T-helper 17 cell (primary cell): ENCODE data around the gene HLA-DMA. TPM values are rescaled to one million over a fixed set of nuclear protein-coding genes. Genes with fewer than 3 reads are reported as not detected.

Source experiments
- ATAC-seq: fragments of 150-1000 bp; cut with Tn5 transposase; 2 replicates; pipeline ENCODE4 v1.10.0; 2021; ENCODE audit warnings: mild to moderate bottlenecking, moderate library complexity
- DNase-seq, 3 donors: peaks; one replicate each; pipeline versions ENCODE4 v3.0.0 to v3.0.0-alpha.2; 2020 to 2021
- H3K9me3 ChIP-seq: one replicate; pipeline ENCODE4 v1.7.0; 2013; ENCODE audit warnings: low read length, mild to moderate bottlenecking; ENCODE audit not compliant: control insufficient read depth, poor library complexity, severe bottlenecking
- H3K27ac Mint-ChIP-seq: one replicate; pipeline ENCODE4 v1.8.0; 2022; ENCODE audit warnings: mild to moderate bottlenecking, moderate library complexity, mixed read lengths
- H3K27me3 Mint-ChIP-seq: one replicate; pipeline ENCODE4 v1.8.0; 2022; ENCODE audit warnings: mixed read lengths
- H3K36me3 Mint-ChIP-seq: one replicate; pipeline ENCODE4 v1.8.0; 2022; ENCODE audit warnings: low read depth, mixed read lengths
- H3K4me1 Mint-ChIP-seq: one replicate; pipeline ENCODE4 v1.8.0; 2022; ENCODE audit warnings: mild to moderate bottlenecking, mixed read lengths
- H3K4me3 Mint-ChIP-seq: one replicate; pipeline ENCODE4 v1.8.0; 2022; ENCODE audit warnings: mild to moderate bottlenecking, moderate library complexity, mixed read lengths
- total RNA-seq, 4 donors: library from RNA in 2 of 4; stranded (reverse) in 2 of 4; gene quantifications; one replicate each; pipeline ENCODE4 v1.2.3 and lab custom pipeline; 2022 to 2026

Gene HLA-DMA
- 10 to 100 TPM; 20.9 to 23.4 TPM for total RNA-seq
- 15.3 to 15.7 reads per million in 2 donors for total RNA-seq (lab: John Stamatoyannopoulos, UW)

GRCh38 chr6:32952817-32953739, at the start of gene HLA-DMA:
TSS of gene HLA-DMA (minus strand) at chr6:32953097. CDS start at chr6:32953036, 61 bp downstream.
- no peaks in the 10 kb centered on the region for H3K9me3 ChIP-seq
- Mint-ChIP-seq H3K36me3 (peaks cover 3% of the 10 kb centered on the region), H3K27me3 (no peaks in the 10 kb centered on the region), H3K27ac (peak within 1 kb of the TSS; percentile 86), H3K4me3 (peak within 1 kb of the TSS; percentile 83), H3K4me1 (peaks cover 40% of the 10 kb centered on the region)
- DNase-seq (peak; percentile 49 to 62 (median 49)), ATAC-seq (peak; percentile 97)

DNA sequence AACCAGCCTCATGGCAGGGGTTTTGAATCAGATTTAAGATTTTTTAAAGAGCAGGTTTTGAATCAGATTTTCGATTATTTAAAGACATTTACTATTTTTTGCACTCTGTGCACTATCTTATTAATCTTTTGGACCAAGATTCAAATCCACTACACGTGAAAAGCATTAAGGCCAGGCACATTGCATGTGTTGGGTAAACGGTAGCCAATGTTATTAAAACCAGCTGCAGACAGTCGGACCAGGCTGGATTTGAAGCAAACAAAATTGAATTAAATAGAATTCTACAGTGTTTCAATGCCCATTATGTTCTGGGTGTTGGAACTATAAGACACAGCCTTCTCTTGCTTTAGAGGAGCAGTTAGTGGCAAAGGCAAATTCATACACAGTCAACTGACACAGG, 48.8 kb upstream of the HLA-DMA start:
- H3K4me1 Mint-ChIP-seq: peaks cover 7% of the 10 kb centered on the region
- no peak overlapping the region for H3K27ac Mint-ChIP-seq
- peaks cover 74% of the 10 kb centered on the region for H3K27me3 Mint-ChIP-seq
- H3K9me3 ChIP-seq: no peaks in the 10 kb centered on the region
- DNase-seq: no peak
- ATAC-seq: no peak
- H3K36me3 Mint-ChIP-seq: peaks cover 8% of the 10 kb centered on the region
- no peak overlapping the region for H3K4me3 Mint-ChIP-seq

DNA sequence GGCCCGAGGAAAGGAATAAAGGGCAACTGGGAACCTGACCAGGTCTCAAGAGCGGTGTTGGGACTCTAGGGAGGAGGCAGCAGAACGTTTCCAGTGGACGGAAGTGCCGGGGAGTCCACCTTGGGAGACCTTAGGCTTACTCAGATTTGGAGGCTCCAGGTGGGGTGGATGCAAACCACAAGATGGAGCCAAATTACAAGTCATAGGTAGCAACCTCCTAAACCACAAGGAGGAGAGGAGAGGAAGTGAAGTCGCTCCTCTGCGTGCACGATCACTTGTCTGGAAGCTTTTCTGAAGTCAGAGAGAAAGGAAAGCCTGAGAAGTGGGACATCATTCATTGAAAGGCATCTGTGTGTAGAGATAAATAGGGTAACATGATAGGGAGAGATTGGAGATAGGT, 47.2 kb upstream of the HLA-DMA start:
- no peaks in the 10 kb centered on the region for H3K9me3 ChIP-seq
- H3K4me3 Mint-ChIP-seq: no peak overlapping the region
- peaks cover 8% of the 10 kb centered on the region for H3K36me3 Mint-ChIP-seq
- H3K4me1 Mint-ChIP-seq: peaks cover 7% of the 10 kb centered on the region
- H3K27ac Mint-ChIP-seq: no peak overlapping the region
- ATAC-seq (peak; percentile 55), DNase-seq (no peak)
- H3K27me3 Mint-ChIP-seq: peaks cover 65% of the 10 kb centered on the region

- H3K9me3 ChIP-seq: no peaks in the 10 kb centered on the region
- Mint-ChIP-seq H3K27ac (no peak overlapping the region), H3K4me1 (peaks cover 9% of the 10 kb centered on the region), H3K4me3 (no peak overlapping the region), H3K27me3 (peaks cover 32% of the 10 kb centered on the region), H3K36me3 (peaks cover 5% of the 10 kb centered on the region)
- DNase-seq: no peak
- no peak for ATAC-seq
These were observed 42.6 kb upstream of the HLA-DMA start for GRCh38 chr6:32995448-32995847.

DNA sequence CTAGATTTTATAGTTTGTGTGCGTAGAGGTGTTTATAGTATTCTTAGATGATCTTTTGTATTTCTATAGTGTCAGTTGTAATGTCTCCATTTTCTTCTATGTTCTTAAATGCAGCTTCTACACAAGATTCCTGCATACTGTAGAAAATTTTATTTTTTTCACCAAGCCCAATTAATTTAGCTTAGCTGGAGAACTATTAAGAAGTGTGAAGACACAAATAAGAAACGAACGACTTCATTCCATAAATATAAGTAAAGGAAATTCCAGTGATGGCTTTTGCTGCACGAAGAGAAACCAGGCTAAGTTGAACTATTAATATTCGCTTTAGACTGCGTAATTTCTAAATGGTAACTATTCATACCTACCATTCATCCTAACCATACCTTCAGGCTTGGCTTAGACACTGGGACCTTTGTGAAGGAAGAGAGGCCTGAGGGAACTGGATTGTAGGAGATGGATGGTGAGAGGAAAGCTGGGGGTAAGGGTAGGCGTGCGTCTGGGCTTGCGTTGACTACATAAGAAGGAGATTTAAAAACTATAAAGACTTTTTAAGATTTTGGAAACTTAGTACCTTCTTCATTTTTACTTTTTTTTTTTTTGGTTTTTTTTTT, 40.6 kb upstream of the HLA-DMA start:
- no peak overlapping the region for H3K27ac Mint-ChIP-seq
- no peak for DNase-seq

GRCh38 chr6:32991972-32992371, 39.1 kb upstream of the HLA-DMA start:
- no peaks in the 10 kb centered on the region for H3K9me3 ChIP-seq
- ATAC-seq (no peak), DNase-seq (no peak)
- Mint-ChIP-seq H3K4me3 (no peak overlapping the region), H3K36me3 (peaks cover 2% of the 10 kb centered on the region), H3K27me3 (peaks cover 14% of the 10 kb centered on the region), H3K27ac (peak overlapping the region; percentile 4), H3K4me1 (peaks cover 6% of the 10 kb centered on the region)

More for the DNA sequence above, 40.6 kb upstream of the HLA-DMA start:
- Mint-ChIP-seq H3K36me3 (peaks cover 2% of the 10 kb centered on the region), H3K4me3 (no peak overlapping the region), H3K27me3 (peaks cover 23% of the 10 kb centered on the region), H3K4me1 (peaks cover 2% of the 10 kb centered on the region)
- no peak for ATAC-seq
- H3K9me3 ChIP-seq: no peaks in the 10 kb centered on the region

GRCh38 chr6:32989368-32989767, 36.5 kb upstream of the HLA-DMA start:
- peaks cover 14% of the 10 kb centered on the region for H3K27me3 Mint-ChIP-seq
- H3K27ac Mint-ChIP-seq: no peak overlapping the region
- peaks cover 11% of the 10 kb centered on the region for H3K4me1 Mint-ChIP-seq
- H3K9me3 ChIP-seq: no peaks in the 10 kb centered on the region
- DNase-seq (no peak), ATAC-seq (no peak)
- peaks cover 2% of the 10 kb centered on the region for H3K36me3 Mint-ChIP-seq
- no peak overlapping the region for H3K4me3 Mint-ChIP-seq

GRCh38 chr6:32984622-32985389, 31.9 kb upstream of the HLA-DMA start:
- Mint-ChIP-seq H3K4me3 (no peak overlapping the region), H3K27ac (peak overlapping the region; percentile 54), H3K36me3 (no peaks in the 10 kb centered on the region)

GRCh38 chr6:32983964-32984621, 31.2 kb upstream of the HLA-DMA start:
- H3K4me3 Mint-ChIP-seq: no peak overlapping the region
- H3K9me3 ChIP-seq: no peaks in the 10 kb centered on the region
- peaks cover 31% of the 10 kb centered on the region for H3K4me1 Mint-ChIP-seq
- peak overlapping the region; percentile 54 for H3K27ac Mint-ChIP-seq
- peaks cover 2% of the 10 kb centered on the region for H3K36me3 Mint-ChIP-seq
- H3K27me3 Mint-ChIP-seq: no peaks in the 10 kb centered on the region
- no peak for DNase-seq
- peak; percentile 30 for ATAC-seq

More at GRCh38 chr6:32984622-32985389, 31.9 kb upstream of the HLA-DMA start:
- DNase-seq (peak; percentile 76 to 78 (median 77)), ATAC-seq (peak; percentile 73)
- H3K9me3 ChIP-seq: no peaks in the 10 kb centered on the region
- peaks cover 31% of the 10 kb centered on the region for H3K4me1 Mint-ChIP-seq
- no peaks in the 10 kb centered on the region for H3K27me3 Mint-ChIP-seq

DNA sequence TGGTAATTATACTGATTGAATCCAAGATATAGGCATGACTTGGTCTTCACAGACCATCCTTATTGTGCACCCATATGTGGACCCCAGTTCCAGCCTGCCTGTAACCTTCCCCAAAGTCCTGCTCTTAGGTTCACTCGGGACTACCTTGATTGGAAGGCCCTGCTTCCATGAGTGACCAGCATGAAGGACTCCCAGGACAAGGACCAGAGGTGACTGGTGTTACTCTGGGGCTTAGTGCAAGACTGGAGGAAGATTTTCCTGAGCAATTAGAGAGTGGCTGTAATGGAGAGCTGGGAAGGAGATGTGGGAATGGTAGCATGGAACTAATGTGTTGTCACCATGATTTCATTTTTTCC, 30.6 kb upstream of the HLA-DMA start:
- no peaks in the 10 kb centered on the region for H3K9me3 ChIP-seq
- no peak for DNase-seq
- Mint-ChIP-seq H3K4me3 (no peak overlapping the region), H3K36me3 (peaks cover 4% of the 10 kb centered on the region), H3K27ac (peak overlapping the region; percentile 54), H3K27me3 (no peaks in the 10 kb centered on the region), H3K4me1 (peaks cover 35% of the 10 kb centered on the region)
- peak; percentile 4 for ATAC-seq

DNA sequence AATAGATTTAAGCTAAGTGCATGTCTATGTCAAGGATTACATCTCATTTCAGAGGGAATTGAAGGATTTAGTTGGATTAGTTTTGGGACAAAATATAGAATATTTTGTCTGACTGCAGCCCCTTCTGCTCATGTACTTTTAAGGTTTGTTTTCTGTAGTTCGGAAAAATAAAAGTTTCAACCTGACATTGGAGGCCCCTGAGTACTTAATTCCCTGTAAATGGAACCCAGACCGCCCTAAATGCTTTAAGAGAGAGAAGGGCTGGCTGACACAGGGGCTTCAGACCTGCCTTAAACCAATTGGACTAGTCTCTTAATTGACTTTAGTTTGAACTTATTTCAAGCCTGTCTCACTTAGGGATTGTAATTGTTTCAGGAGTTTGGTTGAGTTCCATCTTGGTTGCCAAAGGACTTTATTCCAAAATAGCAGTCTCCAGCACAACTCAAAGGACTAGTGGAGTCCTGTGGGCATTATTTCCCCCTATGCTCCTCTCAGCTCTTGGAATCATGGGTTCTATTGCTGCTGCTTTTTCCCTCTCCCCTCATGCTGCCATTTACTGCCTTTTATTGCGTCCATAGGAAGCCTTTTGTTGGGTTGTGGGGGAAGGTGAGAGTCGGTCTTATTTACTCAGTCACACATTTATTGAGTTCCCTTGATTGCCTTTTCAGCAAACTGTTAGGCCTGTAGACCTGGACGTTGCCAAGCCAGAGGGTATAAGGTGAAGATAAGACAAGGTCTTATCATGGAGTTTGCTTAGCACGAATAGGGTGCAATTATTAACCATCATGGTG, 30.0 kb upstream of the HLA-DMA start:
- DNase-seq (no peak), ATAC-seq (peak; percentile 1)
- no peak overlapping the region for H3K4me3 Mint-ChIP-seq
- H3K36me3 Mint-ChIP-seq: peaks cover 4% of the 10 kb centered on the region
- no peaks in the 10 kb centered on the region for H3K9me3 ChIP-seq
- peaks cover 35% of the 10 kb centered on the region for H3K4me1 Mint-ChIP-seq
- H3K27me3 Mint-ChIP-seq: no peaks in the 10 kb centered on the region
- peak overlapping the region; percentile 89 for H3K27ac Mint-ChIP-seq

- Mint-ChIP-seq H3K4me3 (peak overlapping the region; percentile 78), H3K4me1 (peaks cover 39% of the 10 kb centered on the region), H3K27ac (peak overlapping the region; percentile 89), H3K36me3 (peaks cover 10% of the 10 kb centered on the region), H3K27me3 (no peaks in the 10 kb centered on the region)
- no peak for DNase-seq
- H3K9me3 ChIP-seq: no peaks in the 10 kb centered on the region
- no peak for ATAC-seq
These were observed 29.3 kb upstream of the HLA-DMA start for GRCh38 chr6:32982084-32982701.
